HG02571 (cell line): Measurements from ENCODE around the gene LPAR5.

ENCODE experiments used
- ATAC-seq: cut with Tn5 transposase; IDR thresholded peaks from one replicate; pipeline ENCODE4 v1.9.1; 2021; ENCODE audit warnings: mild to moderate bottlenecking, moderate library complexity; ENCODE audit not compliant: unreplicated experiment

The LPAR5 gene

GRCh38 chr12:6635856-6636531 is at the start of gene LPAR5:
LPAR5 (minus strand) TSS chr12:6635959; CDS start chr12:6621248, 14,711 bp downstream.
- ATAC-seq, result no peak

- no peak for ATAC-seq
Observed at GRCh38 chr12:6684609-6685008, 48.9 kb upstream of the LPAR5 start.

- ATAC-seq, result no peak
Observed at GRCh38 chr12:6676962-6677361, 41.2 kb upstream of the LPAR5 start.

- no peak for ATAC-seq
Observed at GRCh38 chr12:6672143-6672542, 36.4 kb upstream of the LPAR5 start.

- no peak for ATAC-seq
Observed at GRCh38 chr12:6667559-6668210, 31.9 kb upstream of the LPAR5 start.

GRCh38 chr12:6666211-6666610 is 30.5 kb upstream of the LPAR5 start:
- no peak for ATAC-seq

- no peak for ATAC-seq
Observed at GRCh38 chr12:6664902-6665301, 29.1 kb upstream of the LPAR5 start.

GRCh38 chr12:6662906-6663742 is 27.4 kb upstream of the LPAR5 start, which contains the start of gene ING4:
ING4 (minus strand) TSS chr12:6663119; CDS start chr12:6663101, 18 bp downstream.
- ATAC-seq, result peak; percentile 99

- peak; percentile 14 for ATAC-seq
Observed at GRCh38 chr12:6662602-6662905, 26.8 kb upstream of the LPAR5 start.

GRCh38 chr12:6653987-6654386 is 18.2 kb upstream of the LPAR5 start:
- ATAC-seq, result no peak

- no peak for ATAC-seq
Observed at GRCh38 chr12:6653342-6653741, 17.6 kb upstream of the LPAR5 start.

- ATAC-seq, result no peak
Observed at GRCh38 chr12:6652391-6652790, 16.6 kb upstream of the LPAR5 start.

- no peak for ATAC-seq
Observed at GRCh38 chr12:6650832-6651231, 15.1 kb upstream of the LPAR5 start.

GRCh38 chr12:6647083-6647604 is 11.4 kb upstream of the LPAR5 start, which contains the start of gene ACRBP:
ACRBP (minus strand) TSS chr12:6647432; CDS start chr12:6647366, 66 bp downstream.
- no peak for ATAC-seq

GRCh38 chr12:6646276-6647082 is 10.7 kb upstream of the LPAR5 start:
- ATAC-seq, result no peak

- no peak for ATAC-seq
Observed at GRCh38 chr12:6644903-6645302, 9.1 kb upstream of the LPAR5 start.

GRCh38 chr12:6644257-6644596 is 8.5 kb upstream of the LPAR5 start:
- no peak for ATAC-seq

GRCh38 chr12:6643569-6644256 is 8.0 kb upstream of the LPAR5 start:
- no peak for ATAC-seq

GRCh38 chr12:6641131-6641530 is 5.4 kb upstream of the LPAR5 start:
- no peak for ATAC-seq

- no peak for ATAC-seq
Observed at GRCh38 chr12:6640497-6640896, 4.7 kb upstream of the LPAR5 start.
